GM12891 (cell line): ENCODE results near the gene SIN3B.

Source experiments
- POLR2A ChIP-seq: IDR thresholded peaks from 2 replicates; pipeline ENCODE4 v1.6.1; 2011; ENCODE audit warnings: low read depth, low read length, control low read depth
- POLR2AphosphoS5 ChIP-seq: IDR thresholded peaks from 2 replicates; pipeline ENCODE4 v1.6.1; 2011; ENCODE audit warnings: low read depth, low read length, control low read depth
- POU2F2 ChIP-seq: IDR thresholded peaks from 2 replicates; pipeline ENCODE4 v1.6.1; 2011; ENCODE audit warnings: low read depth, mild to moderate bottlenecking, control low read depth, low read length, moderate library complexity
- SPI1 ChIP-seq: IDR thresholded peaks from 2 replicates; pipeline ENCODE4 v1.6.1; 2011; ENCODE audit warnings: low read depth, low read length, control low read depth
- TAF1 ChIP-seq: IDR thresholded peaks from 2 replicates; pipeline ENCODE4 v1.6.1; 2011; ENCODE audit warnings: low read depth, low read length, control low read depth

DNA sequence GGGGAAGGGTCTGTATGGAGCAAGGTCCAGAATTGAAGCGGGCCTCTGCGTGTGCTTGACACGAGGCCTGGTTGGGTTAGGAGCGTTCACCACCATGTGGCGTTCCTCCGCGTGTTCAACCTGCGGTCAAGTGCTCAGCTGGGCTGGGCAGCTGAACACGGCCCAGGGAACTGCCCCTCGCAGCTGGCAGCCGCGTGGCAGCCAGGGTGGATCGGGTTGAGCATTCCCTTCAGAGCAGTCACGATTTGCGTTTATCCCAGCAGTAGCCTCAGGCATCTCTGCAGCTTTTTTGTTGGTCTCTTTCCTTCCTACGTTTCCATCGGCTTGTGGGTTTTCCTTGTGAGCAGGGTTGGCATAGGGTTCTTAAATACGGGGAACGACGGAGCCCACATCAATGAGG lies 30.9 kb downstream of the SIN3B start:
- no peak for TF ChIP-seq SPI1
- no peak for TF ChIP-seq POLR2A
- no peak for TF ChIP-seq POLR2AphosphoS5
- no peak for TF ChIP-seq TAF1
- TF ChIP-seq POU2F2, result no peak
